OCI-LY1 (cell line): Measurements from ENCODE around the gene PKN2.

Source experiments
- H2AFZ ChIP-seq: fragments of 200-600 bp; sonication (generic), shearing (Covaris generic); 2 replicates; pipeline ENCODE4 v1.6.0; 2014; ENCODE audit warnings: antibody characterized with exemption, mild to moderate bottlenecking, low read length
- H3F3A ChIP-seq: fragments of 200-600 bp; sonication (generic), shearing (Covaris generic); 2 replicates; pipeline ENCODE4 v1.6.0; 2014; ENCODE audit warnings: mild to moderate bottlenecking, antibody characterized with exemption, low read length, moderate library complexity; ENCODE audit not compliant: insufficient read depth
- H3K27ac ChIP-seq: fragments of 200-600 bp; sonication (generic); 2 replicates; pipeline ENCODE4 v1.5.1; 2014; ENCODE audit warnings: low read length, mixed run types, mild to moderate bottlenecking, low read depth; ENCODE audit not compliant: poor library complexity, severe bottlenecking
- H3K27me3 ChIP-seq: fragments of 200-600 bp; sonication (generic); 2 replicates; pipeline ENCODE4 v1.6.0; 2014; ENCODE audit warnings: antibody characterized with exemption, mild to moderate bottlenecking, low read length, moderate library complexity; ENCODE audit not compliant: insufficient read depth
- H3K36me3 ChIP-seq: fragments of 200-600 bp; sonication (generic); 2 replicates; pipeline ENCODE4 v1.6.1; 2014; ENCODE audit warnings: mild to moderate bottlenecking, antibody characterized with exemption, low read length, moderate library complexity, mixed read lengths; ENCODE audit not compliant: insufficient read depth
- H3K4me1 ChIP-seq: fragments of 200-600 bp; sonication (generic); 2 replicates; pipeline ENCODE4 v1.5.1; 2014; ENCODE audit warnings: mild to moderate bottlenecking, low read length, moderate library complexity; ENCODE audit not compliant: insufficient read depth, severe bottlenecking
- H3K4me2 ChIP-seq: fragments of 200-600 bp; sonication (generic), shearing (Covaris generic); 2 replicates; pipeline ENCODE4 v1.6.1; 2014; ENCODE audit warnings: low read length
- H3K4me3 ChIP-seq: fragments of 200-600 bp; sonication (generic); 2 replicates; pipeline ENCODE4 v1.5.1; 2014; ENCODE audit warnings: low read length, low read depth, mild to moderate bottlenecking, mixed read lengths; ENCODE audit not compliant: poor library complexity, severe bottlenecking
- H3K79me2 ChIP-seq: fragments of 200-600 bp; shearing (Covaris generic); 2 replicates; pipeline ENCODE4 v1.6.1; 2016; ENCODE audit warnings: mixed run types, low read length, mixed read lengths; ENCODE audit not compliant: insufficient read depth
- H3K9ac ChIP-seq: fragments of 200-600 bp; sonication (generic), shearing (Covaris generic); 2 replicates; pipeline ENCODE4 v1.6.1; 2014; ENCODE audit warnings: mild to moderate bottlenecking, low read length, mixed read lengths
- H3K9me2 ChIP-seq: fragments of 200-600 bp; sonication (generic), shearing (Covaris generic); 2 replicates; pipeline ENCODE4 v1.6.1; 2014; ENCODE audit warnings: low read depth, mild to moderate bottlenecking, low read length, mixed read lengths
- H3K9me3 ChIP-seq: fragments of 200-600 bp; shearing (Covaris generic); 2 replicates; pipeline ENCODE4 v1.6.1; 2014; ENCODE audit warnings: low read length, mixed read lengths
- H4K20me1 ChIP-seq: fragments of 200-600 bp; sonication (generic), shearing (Covaris generic); 2 replicates; pipeline ENCODE4 v1.6.0; 2016; ENCODE audit warnings: mild to moderate bottlenecking, low read length; ENCODE audit not compliant: insufficient read depth
- CTCF ChIP-seq: fragments of 200-600 bp; sonication (generic), shearing (Covaris generic); IDR thresholded peaks from 2 replicates; pipeline ENCODE4 v1.5.1; 2017; ENCODE audit warnings: mild to moderate bottlenecking, antibody characterized with exemption, low read length, moderate library complexity, mixed read lengths
- EZH2 ChIP-seq: fragments of 200-600 bp; sonication (generic), shearing (Covaris generic); IDR thresholded peaks from 2 replicates; pipeline ENCODE4 v1.8.0; 2017; ENCODE audit warnings: borderline replicate concordance, mixed run types, mild to moderate bottlenecking, antibody characterized with exemption, low read length, moderate library complexity, mixed read lengths

Gene PKN2

DNA sequence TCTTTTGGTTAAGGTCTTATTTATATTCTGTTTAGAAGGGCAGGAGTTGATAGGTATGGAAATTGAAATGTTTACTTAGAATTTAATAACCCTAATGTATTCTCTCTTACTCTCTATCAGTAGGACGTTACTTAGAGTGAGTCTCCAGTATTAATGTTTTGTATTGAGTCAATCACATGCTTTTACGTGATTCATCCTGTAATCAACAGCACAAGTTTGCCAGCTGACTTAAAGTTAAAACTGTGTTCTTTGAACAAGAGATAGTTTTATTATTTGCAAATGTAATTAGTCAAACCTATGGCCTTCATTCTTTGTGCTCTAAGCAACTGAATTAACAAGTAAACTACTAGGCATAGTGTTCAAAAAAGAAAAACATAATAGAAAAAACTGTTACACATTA is 57.3 kb downstream of the PKN2 start:
- H3K27me3 ChIP-seq = no peaks in the 10 kb centered on the region
- H3K9me2 ChIP-seq = no peaks in the 10 kb centered on the region
- no peak overlapping the region for H3K4me2 ChIP-seq
- H3K9me3 ChIP-seq = no peaks in the 10 kb centered on the region
- H2AFZ ChIP-seq = no peak overlapping the region
- H3K27ac ChIP-seq = no peak overlapping the region
- H3K36me3 ChIP-seq = peaks cover 32% of the 10 kb centered on the region
- no peaks in the 10 kb centered on the region for H4K20me1 ChIP-seq
- no peak overlapping the region for H3K9ac ChIP-seq
- no peaks in the 10 kb centered on the region for H3F3A ChIP-seq
- peaks cover 15% of the 10 kb centered on the region for H3K79me2 ChIP-seq
- H3K4me1 ChIP-seq = no peaks in the 10 kb centered on the region
- no peak overlapping the region for H3K4me3 ChIP-seq
- TF ChIP-seq EZH2 (no peak), CTCF (no peak)

DNA sequence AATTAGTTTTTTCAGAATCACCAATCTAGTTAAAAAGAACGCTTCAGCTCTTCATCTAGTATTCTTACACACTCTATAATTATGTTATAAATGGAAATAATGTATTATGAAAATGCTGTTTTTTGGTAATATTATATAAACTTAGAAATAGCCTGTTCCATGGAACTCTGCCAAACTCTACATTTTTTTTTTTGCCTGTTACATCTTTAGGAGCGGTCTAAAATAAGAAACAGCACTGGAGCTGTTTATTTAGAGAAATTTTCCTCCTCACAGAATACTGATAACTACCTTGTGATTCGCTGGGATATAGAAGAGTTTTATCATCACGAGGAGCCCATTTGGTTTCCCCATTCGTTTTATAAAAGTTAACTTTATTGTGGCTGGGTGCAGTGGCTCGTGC is 58.5 kb downstream of the PKN2 start:
- Histone ChIP-seq H3K79me2 (peaks cover 15% of the 10 kb centered on the region), H3K9me2 (no peaks in the 10 kb centered on the region), H3K4me1 (no peaks in the 10 kb centered on the region), H3K27me3 (no peaks in the 10 kb centered on the region), H3K27ac (no peak overlapping the region), H3K4me2 (no peak overlapping the region), H3K9me3 (no peaks in the 10 kb centered on the region), H3K36me3 (peaks cover 32% of the 10 kb centered on the region), H4K20me1 (no peaks in the 10 kb centered on the region), H3F3A (no peaks in the 10 kb centered on the region), H3K9ac (no peak overlapping the region), H3K4me3 (no peak overlapping the region), H2AFZ (no peak overlapping the region)
- TF ChIP-seq EZH2 (no peak), CTCF (no peak)

GRCh38 chr1:88744142-88744541 is 60.1 kb downstream of the PKN2 start:
- H3K4me3 ChIP-seq = no peak overlapping the region
- no peak overlapping the region for H2AFZ ChIP-seq
- no peaks in the 10 kb centered on the region for H3K9me2 ChIP-seq
- H3K9me3 ChIP-seq = no peaks in the 10 kb centered on the region
- H4K20me1 ChIP-seq = no peaks in the 10 kb centered on the region
- no peaks in the 10 kb centered on the region for H3K4me1 ChIP-seq
- H3K27me3 ChIP-seq = no peaks in the 10 kb centered on the region
- 0 out of 2 replicates have a peak, but pooled peaks cover 5% of the 10 kb centered on the region for H3K79me2 ChIP-seq
- TF ChIP-seq EZH2 (no peak), CTCF (no peak)
- peaks cover 32% of the 10 kb centered on the region for H3K36me3 ChIP-seq
- no peak overlapping the region for H3K4me2 ChIP-seq
- no peaks in the 10 kb centered on the region for H3F3A ChIP-seq
- no peak overlapping the region for H3K9ac ChIP-seq
- no peak overlapping the region for H3K27ac ChIP-seq
